ENCODE data around the gene CDC42BPA. TPM values are rescaled to one million over a fixed set of nuclear protein-coding genes. Genes with fewer than 3 reads are reported as not detected.

The CDC42BPA gene
- total RNA-seq, 2 donors from 2014 or later = 30.0 to 34.3 TPM

DNA sequence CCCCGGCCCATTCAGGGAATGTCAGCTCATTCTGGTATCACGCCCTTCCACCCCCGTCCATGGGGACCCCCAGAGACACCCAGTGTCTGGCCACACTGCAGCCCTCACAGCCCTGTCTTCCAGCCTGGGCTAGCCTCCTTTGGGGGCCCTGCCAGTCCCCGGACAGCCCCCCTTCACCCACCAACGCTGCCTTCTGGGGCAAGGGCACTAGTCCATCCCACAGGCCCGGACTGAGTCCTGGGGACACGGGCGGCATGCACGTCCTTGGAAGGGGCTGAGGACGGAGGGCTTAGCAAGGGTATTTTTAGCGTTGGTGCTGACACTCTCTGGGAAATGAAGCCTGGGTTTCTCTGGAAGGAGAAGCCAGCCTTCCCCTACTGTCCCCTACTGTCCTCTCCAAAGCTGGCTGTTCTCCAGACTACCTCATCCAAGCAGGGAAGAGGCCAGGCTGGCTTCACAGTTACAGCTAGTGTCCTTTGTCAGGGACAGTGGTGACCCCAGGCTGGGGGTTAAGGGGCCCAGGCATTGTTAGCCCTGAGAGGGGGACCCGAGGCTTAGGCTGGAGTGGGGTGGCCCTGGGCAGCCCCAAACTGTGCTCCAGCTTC, 338.7 kb downstream of the CDC42BPA start:
- H3K27ac Mint-ChIP-seq = no peak overlapping the region
- Histone ChIP-seq H3K27ac (ENCODE audit: low read depth, low read length) (no peak overlapping the region), H3K4me3 (ENCODE audit: low read length) (no peak overlapping the region), H3K9me3 (ENCODE audit: control insufficient read depth, low read length) (no peaks in the 10 kb centered on the region), H3K27me3 (ENCODE audit: control insufficient read depth, insufficient read depth, low read length, poor library complexity, severe bottlenecking) (no peaks in the 10 kb centered on the region), H3K9ac (ENCODE audit: extremely low read depth, low read length, poor library complexity, severe bottlenecking) (no peak overlapping the region), H3K4me1 (ENCODE audit: control insufficient read depth, insufficient read depth, low read length) (no peaks in the 10 kb centered on the region), H3K36me3 (ENCODE audit: control insufficient read depth, insufficient read depth, low read length) (no peaks in the 10 kb centered on the region)
- DNase-seq = peak; percentile 54
- WGBS, 2 experiments (ENCODE audit: insufficient coverage in 1 of 2, insufficient read length in 1 of 2) = 93 to 95% methylated on average over 3 to 12 of the region's 12 CpGs
- no peak overlapping the region for H3K4me3 Mint-ChIP-seq
- H3K27me3 Mint-ChIP-seq (ENCODE audit: insufficient read depth) = no peaks in the 10 kb centered on the region
- H3K9me3 Mint-ChIP-seq = no peaks in the 10 kb centered on the region
- peaks cover 5% of the 10 kb centered on the region for H3K4me1 Mint-ChIP-seq
- H3K36me3 Mint-ChIP-seq (ENCODE audit: low read depth) = peaks cover 2% of the 10 kb centered on the region
- TF ChIP-seq, protein P1, sequence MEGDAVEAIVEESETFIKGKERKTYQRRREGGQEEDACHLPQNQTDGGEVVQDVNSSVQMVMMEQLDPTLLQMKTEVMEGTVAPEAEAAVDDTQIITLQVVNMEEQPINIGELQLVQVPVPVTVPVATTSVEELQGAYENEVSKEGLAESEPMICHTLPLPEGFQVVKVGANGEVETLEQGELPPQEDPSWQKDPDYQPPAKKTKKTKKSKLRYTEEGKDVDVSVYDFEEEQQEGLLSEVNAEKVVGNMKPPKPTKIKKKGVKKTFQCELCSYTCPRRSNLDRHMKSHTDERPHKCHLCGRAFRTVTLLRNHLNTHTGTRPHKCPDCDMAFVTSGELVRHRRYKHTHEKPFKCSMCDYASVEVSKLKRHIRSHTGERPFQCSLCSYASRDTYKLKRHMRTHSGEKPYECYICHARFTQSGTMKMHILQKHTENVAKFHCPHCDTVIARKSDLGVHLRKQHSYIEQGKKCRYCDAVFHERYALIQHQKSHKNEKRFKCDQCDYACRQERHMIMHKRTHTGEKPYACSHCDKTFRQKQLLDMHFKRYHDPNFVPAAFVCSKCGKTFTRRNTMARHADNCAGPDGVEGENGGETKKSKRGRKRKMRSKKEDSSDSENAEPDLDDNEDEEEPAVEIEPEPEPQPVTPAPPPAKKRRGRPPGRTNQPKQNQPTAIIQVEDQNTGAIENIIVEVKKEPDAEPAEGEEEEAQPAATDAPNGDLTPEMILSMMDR (conservative IDR thresholded peaks at IDR 0.05) = no peak

DNA sequence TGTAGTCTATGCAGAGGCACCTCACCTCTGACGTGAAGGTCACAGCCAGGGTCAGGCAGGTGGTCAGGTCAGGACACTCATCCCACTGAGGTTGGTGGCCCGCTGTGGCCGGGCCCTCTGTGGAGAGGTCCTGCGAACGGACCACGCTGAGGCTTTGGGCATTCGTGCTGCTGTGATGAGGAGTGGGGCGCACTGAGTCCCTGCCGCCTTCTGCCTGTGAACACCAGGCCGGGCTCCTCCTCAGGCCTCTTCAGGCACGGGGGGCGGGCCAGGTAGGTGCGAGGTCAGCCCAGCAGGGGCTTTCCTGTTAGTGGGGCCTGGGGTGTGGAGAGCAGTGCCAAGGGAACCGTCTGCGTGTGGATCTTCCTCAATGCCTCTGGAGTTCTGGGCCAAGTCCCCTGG, 339.2 kb downstream of the CDC42BPA start:
- Histone ChIP-seq H3K36me3 (ENCODE audit: control insufficient read depth, insufficient read depth, low read length) (no peaks in the 10 kb centered on the region), H3K9me3 (ENCODE audit: control insufficient read depth, low read length) (no peaks in the 10 kb centered on the region), H3K4me3 (ENCODE audit: low read length) (no peak overlapping the region), H3K9ac (ENCODE audit: extremely low read depth, low read length, poor library complexity, severe bottlenecking) (no peak overlapping the region), H3K27me3 (ENCODE audit: control insufficient read depth, insufficient read depth, low read length, poor library complexity, severe bottlenecking) (no peaks in the 10 kb centered on the region), H3K4me1 (ENCODE audit: control insufficient read depth, insufficient read depth, low read length) (no peaks in the 10 kb centered on the region), H3K27ac (ENCODE audit: low read depth, low read length) (no peak overlapping the region)
- TF ChIP-seq, protein P1 (conservative IDR thresholded peaks at IDR 0.05) = no peak
- Mint-ChIP-seq H3K36me3 (ENCODE audit: low read depth) (peaks cover 2% of the 10 kb centered on the region), H3K27me3 (ENCODE audit: insufficient read depth) (no peaks in the 10 kb centered on the region), H3K4me1 (peaks cover 9% of the 10 kb centered on the region), H3K4me3 (no peak overlapping the region), H3K27ac (no peak overlapping the region), H3K9me3 (no peaks in the 10 kb centered on the region)
- 83 to 93% methylated on average over 12 to 15 of the region's 15 CpGs for WGBS, 2 experiments (ENCODE audit: insufficient coverage in 1 of 2, insufficient read length in 1 of 2)
- DNase-seq = peak; percentile 75

DNA sequence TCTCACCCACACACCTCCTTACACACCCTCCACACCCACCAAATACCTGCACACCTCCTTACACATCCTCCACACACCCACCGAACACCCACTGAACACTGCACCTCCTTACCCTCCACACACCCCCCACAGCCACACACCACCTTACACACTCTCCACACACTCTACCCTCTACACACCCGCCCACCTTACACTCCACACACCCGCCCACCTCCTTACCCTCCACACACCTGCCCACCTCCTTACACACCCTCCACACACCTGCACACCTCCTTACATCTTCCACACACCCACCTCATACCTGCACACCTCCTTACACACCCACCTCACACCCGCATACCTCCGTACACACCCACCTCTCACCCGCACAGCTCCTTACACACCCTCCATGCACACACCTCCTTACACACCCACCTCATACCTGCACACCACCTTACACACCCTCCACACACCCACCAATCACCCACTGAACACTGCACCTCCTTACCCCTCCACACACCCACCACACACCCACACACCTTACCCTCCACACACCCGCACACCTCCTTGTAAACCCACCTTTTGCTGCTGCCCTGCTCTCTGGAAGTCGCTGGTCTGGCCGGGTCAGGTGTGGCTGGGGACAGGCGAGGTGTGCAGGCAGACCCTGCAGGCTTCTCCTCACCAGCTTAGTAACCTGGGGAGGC, 339.7 kb downstream of the CDC42BPA start:
- H3K9me3 Mint-ChIP-seq = no peaks in the 10 kb centered on the region
- Histone ChIP-seq H3K4me3 (ENCODE audit: low read length) (no peak overlapping the region), H3K27ac (ENCODE audit: low read depth, low read length) (no peak overlapping the region), H3K4me1 (ENCODE audit: control insufficient read depth, insufficient read depth, low read length) (no peaks in the 10 kb centered on the region), H3K27me3 (ENCODE audit: control insufficient read depth, insufficient read depth, low read length, poor library complexity, severe bottlenecking) (no peaks in the 10 kb centered on the region), H3K36me3 (ENCODE audit: control insufficient read depth, insufficient read depth, low read length) (no peaks in the 10 kb centered on the region), H3K9me3 (ENCODE audit: control insufficient read depth, low read length) (no peaks in the 10 kb centered on the region), H3K9ac (ENCODE audit: extremely low read depth, low read length, poor library complexity, severe bottlenecking) (no peak overlapping the region)
- TF ChIP-seq, protein P1 (conservative IDR thresholded peaks at IDR 0.05) = no peak
- H3K4me3 Mint-ChIP-seq = no peak overlapping the region
- H3K4me1 Mint-ChIP-seq = peaks cover 11% of the 10 kb centered on the region
- H3K36me3 Mint-ChIP-seq (ENCODE audit: low read depth) = peaks cover 2% of the 10 kb centered on the region
- peak; percentile 26 for DNase-seq
- 93% methylated on average over 6 to 10 of the region's 10 CpGs for WGBS, 2 experiments (ENCODE audit: insufficient coverage in 1 of 2, insufficient read length in 1 of 2)
- no peaks in the 10 kb centered on the region for H3K27me3 Mint-ChIP-seq (ENCODE audit: insufficient read depth)
- H3K27ac Mint-ChIP-seq = no peak overlapping the region
